CD14-positive monocyte (primary cell): ENCODE results near the gene GLTP. TPM values are rescaled to one million over a fixed set of nuclear protein-coding genes. Genes with fewer than 3 reads are reported as not detected.
A peak's percentile ranks its signal among the peaks of the same experiment; 100 is the strongest.

Experiments used
- DNase-seq, 3 donors: peaks; one replicate each; pipeline ENCODE4 v3.0.0-alpha.2; 2011 to 2022
- H2AFZ ChIP-seq: 2 replicates; pipeline ENCODE4 v1.6.0; 2012; ENCODE audit warnings: mild to moderate bottlenecking, low read depth, low read length, inconsistent platforms; ENCODE audit not compliant: insufficient read depth, poor library complexity, severe bottlenecking
- H3K27ac ChIP-seq, 2 donors: 1 replicate in 1 of 2; 2 replicates in 1 of 2; pipeline ENCODE4 v1.5.1; 2012 to 2013; ENCODE audit warnings: low read length in 2 of 2, control low read depth in 1 of 2, inconsistent platforms in 1 of 2, low read depth in 1 of 2, mild to moderate bottlenecking in 1 of 2
- H3K27me3 ChIP-seq, 2 donors: one replicate each; pipeline versions ENCODE4 v1.6.0 to v1.6.1; 2011 to 2013; ENCODE audit warnings: low read length in 2 of 2; ENCODE audit not compliant: control insufficient read depth in 2 of 2, insufficient read depth in 2 of 2
- H3K36me3 ChIP-seq, 2 donors: replicated peaks in 1 of 2; 1 replicate in 1 of 2; 2 replicates in 1 of 2; pipeline versions ENCODE4 v1.5.1 to v1.6.1; 2012 to 2013; ENCODE audit warnings: low read length in 2 of 2, control low read depth in 1 of 2, inconsistent platforms in 1 of 2, mild to moderate bottlenecking in 1 of 2; ENCODE audit not compliant: insufficient read depth in 2 of 2, control insufficient read depth in 1 of 2
- H3K4me1 ChIP-seq, 2 donors: 1 replicate in 1 of 2; 2 replicates in 1 of 2; pipeline versions ENCODE4 v1.5.1 to v1.6.1; 2012 to 2013; ENCODE audit warnings: low read length in 2 of 2, control low read depth in 1 of 2, inconsistent platforms in 1 of 2, mild to moderate bottlenecking in 1 of 2, moderate library complexity in 1 of 2; ENCODE audit not compliant: insufficient read depth in 2 of 2, control insufficient read depth in 1 of 2
- H3K4me2 ChIP-seq: replicated peaks from 2 replicates; pipeline ENCODE3; 2012; ENCODE audit warnings: low read length, moderate library complexity, mild to moderate bottlenecking; ENCODE audit not compliant: poor library complexity, severe bottlenecking; ENCODE audit errors: extremely low read depth
- H3K4me3 ChIP-seq, 3 experiments: fragments of 200-600 bp in 1 of 3; sonication (generic) in 1 of 3; replicated peaks in 1 of 3; 1 replicate in 2 of 3; 2 replicates in 1 of 3; pipeline ENCODE4 v1.5.1; 2011 to 2013; ENCODE audit warnings: low read length in 3 of 3, mild to moderate bottlenecking in 3 of 3, control low read depth in 2 of 3, low read depth in 2 of 3, inconsistent platforms in 1 of 3, moderate library complexity in 1 of 3
- H3K79me2 ChIP-seq: 2 replicates; pipeline ENCODE4 v1.6.0; 2012; ENCODE audit warnings: mild to moderate bottlenecking, control low read depth, inconsistent platforms, low read length, moderate library complexity; ENCODE audit not compliant: insufficient read depth
- H3K9ac ChIP-seq: 2 replicates; pipeline ENCODE4 v1.6.0; 2017; ENCODE audit warnings: low read length, mild to moderate bottlenecking; ENCODE audit not compliant: insufficient read depth, poor library complexity, severe bottlenecking
- H3K9me3 ChIP-seq, 2 donors: replicated peaks in 1 of 2; 1 replicate in 1 of 2; 2 replicates in 1 of 2; pipeline versions ENCODE4 v1.5.1 to v1.6.1; 2012 to 2013; ENCODE audit warnings: low read length in 2 of 2, control low read depth in 1 of 2; ENCODE audit not compliant: control insufficient read depth in 1 of 2, insufficient read depth in 1 of 2
- H4K20me1 ChIP-seq: 2 replicates; pipeline ENCODE4 v1.6.0; 2012; ENCODE audit warnings: mild to moderate bottlenecking, low read length, control low read depth, moderate library complexity; ENCODE audit not compliant: insufficient read depth
- H3K27ac Mint-ChIP-seq, 7 donors: one replicate each; pipeline ENCODE4 v1.8.0; 2020; ENCODE audit warnings: mild to moderate bottlenecking in 7 of 7, mixed read lengths in 7 of 7, moderate library complexity in 6 of 7, inconsistent platforms in 2 of 7
- H3K27me3 Mint-ChIP-seq, 3 donors: one replicate each; pipeline ENCODE4 v1.8.0; 2021 to 2022; ENCODE audit warnings: low read depth in 3 of 3, mild to moderate bottlenecking in 3 of 3, mixed read lengths in 3 of 3, moderate library complexity in 3 of 3, inconsistent platforms in 1 of 3
- H3K36me3 Mint-ChIP-seq, 2 donors: one replicate each; pipeline ENCODE4 v1.8.0; 2020; ENCODE audit warnings: mixed read lengths in 2 of 2, inconsistent platforms in 1 of 2, mild to moderate bottlenecking in 1 of 2
- H3K4me1 Mint-ChIP-seq: one replicate; pipeline ENCODE4 v1.8.0; 2020; ENCODE audit warnings: mild to moderate bottlenecking, mixed read lengths
- H3K4me3 Mint-ChIP-seq, 2 donors: one replicate each; pipeline ENCODE4 v1.8.0; 2020; ENCODE audit warnings: mild to moderate bottlenecking in 2 of 2, mixed read lengths in 2 of 2, moderate library complexity in 1 of 2
- H3K9me3 Mint-ChIP-seq, 7 donors: one replicate each; pipeline ENCODE4 v1.8.0; 2020 to 2022; ENCODE audit warnings: mixed read lengths in 7 of 7, mild to moderate bottlenecking in 6 of 7, moderate library complexity in 6 of 7, inconsistent platforms in 2 of 7
- WGBS: methylation state at CpG from one replicate; pipeline ENCODE4 v1.1.5; 2013; ENCODE audit warnings: missing lambda C conversion rate; ENCODE audit not compliant: insufficient coverage; 5-methylcytosine and 5-hydroxymethylcytosine counted together
- intact Hi-C, 2 donors: fragments of 100-400 bp; cut with micrococcal nuclease; formaldehyde crosslinking; loops; one replicate each; pipeline versions ENCODE4 v1.15.0 to v1.15.1; 2023
- polyA plus RNA-seq, 3 donors: library from polyadenylated mRNA; depleted of rRNA in 1 of 3; unstranded in 2 of 3; stranded (reverse) in 1 of 3; fragments of 300-500 nt in 2 of 3; fragments of >200 nt in 1 of 3; fragmentation: Illumina TruSeq in 2 of 3; gene quantifications; 1 replicate in 2 of 3; 2 replicates in 1 of 3; pipeline ENCODE4 v1.2.3, GENCODE V29; 2012 to 2021
- TF ChIP-seq, protein P1 (sequence below): fragments of 200-600 bp; IDR thresholded peaks from one replicate; pipeline ENCODE4 v1.8.0; 2022; ENCODE audit warnings: antibody characterized with exemption, mild to moderate bottlenecking

Gene GLTP
- polyA plus RNA-seq, 3 donors, result 46.2 to 65.9 (median 51.7) TPM

DNA sequence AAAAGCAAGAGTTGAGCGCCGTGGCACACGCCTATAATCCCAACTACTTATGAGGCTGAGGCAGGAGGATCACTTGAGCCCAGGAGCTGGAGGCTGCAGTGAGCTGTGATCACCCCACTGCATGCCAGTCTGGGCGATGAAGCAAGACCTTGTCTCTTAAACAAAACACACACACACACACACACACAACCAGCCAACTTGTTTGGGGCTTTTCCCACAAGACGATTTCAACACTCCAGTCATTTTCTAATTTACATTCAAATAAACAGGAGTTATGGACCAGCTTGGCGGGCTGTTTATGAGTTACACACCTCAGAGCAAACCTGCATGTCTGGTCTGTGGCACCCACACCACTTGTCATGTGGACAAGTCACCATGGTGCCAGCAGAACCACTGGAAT, 6.7 kb downstream of the GLTP start:
- Histone ChIP-seq H4K20me1 (peaks cover 96% of the 10 kb centered on the region), H3K4me2 (no peak overlapping the region), H3K79me2 (peaks cover 87% of the 10 kb centered on the region), H3K9me3 (no peaks in the 10 kb centered on the region), H3K27ac (peak overlapping the region in 1 of 2 donors; percentile 40), H2AFZ (no peak overlapping the region), H3K4me1 (peaks cover 61 to 78% of the 10 kb centered on the region in 2 donors), H3K4me3 (no peak overlapping the region), H3K36me3 (peaks cover 11 to 25% of the 10 kb centered on the region in 2 donors), H3K27me3 (no peaks in the 10 kb centered on the region), H3K9ac (no peak overlapping the region)
- H3K27me3 Mint-ChIP-seq, result peaks cover 0 to 2% (median 0%) of the 10 kb centered on the region in 3 donors
- H3K36me3 Mint-ChIP-seq, result peaks cover 30 to 74% of the 10 kb centered on the region in 2 donors
- H3K9me3 Mint-ChIP-seq, result peaks cover 0 to 2% (median 0%) of the 10 kb centered on the region in 7 donors
- TF ChIP-seq, protein P1, sequence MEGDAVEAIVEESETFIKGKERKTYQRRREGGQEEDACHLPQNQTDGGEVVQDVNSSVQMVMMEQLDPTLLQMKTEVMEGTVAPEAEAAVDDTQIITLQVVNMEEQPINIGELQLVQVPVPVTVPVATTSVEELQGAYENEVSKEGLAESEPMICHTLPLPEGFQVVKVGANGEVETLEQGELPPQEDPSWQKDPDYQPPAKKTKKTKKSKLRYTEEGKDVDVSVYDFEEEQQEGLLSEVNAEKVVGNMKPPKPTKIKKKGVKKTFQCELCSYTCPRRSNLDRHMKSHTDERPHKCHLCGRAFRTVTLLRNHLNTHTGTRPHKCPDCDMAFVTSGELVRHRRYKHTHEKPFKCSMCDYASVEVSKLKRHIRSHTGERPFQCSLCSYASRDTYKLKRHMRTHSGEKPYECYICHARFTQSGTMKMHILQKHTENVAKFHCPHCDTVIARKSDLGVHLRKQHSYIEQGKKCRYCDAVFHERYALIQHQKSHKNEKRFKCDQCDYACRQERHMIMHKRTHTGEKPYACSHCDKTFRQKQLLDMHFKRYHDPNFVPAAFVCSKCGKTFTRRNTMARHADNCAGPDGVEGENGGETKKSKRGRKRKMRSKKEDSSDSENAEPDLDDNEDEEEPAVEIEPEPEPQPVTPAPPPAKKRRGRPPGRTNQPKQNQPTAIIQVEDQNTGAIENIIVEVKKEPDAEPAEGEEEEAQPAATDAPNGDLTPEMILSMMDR, result no peak
- peak in 1 of 3 donors; percentile 24 for DNase-seq
- intact Hi-C loops, result loop anchor here in 1 of 2 donors (10.0 kb wide), 1 partner anchor 159 kb away; the partner anchor contains the start of gene FAM222A
- no peak overlapping the region for H3K4me3 Mint-ChIP-seq
- H3K4me1 Mint-ChIP-seq, result peaks cover 73% of the 10 kb centered on the region
- 92% methylated on average over 4 of the region's 6 CpGs for WGBS
- H3K27ac Mint-ChIP-seq, result peak overlapping the region in 4 of 7 donors; percentile 18 to 65 (median 41)

DNA sequence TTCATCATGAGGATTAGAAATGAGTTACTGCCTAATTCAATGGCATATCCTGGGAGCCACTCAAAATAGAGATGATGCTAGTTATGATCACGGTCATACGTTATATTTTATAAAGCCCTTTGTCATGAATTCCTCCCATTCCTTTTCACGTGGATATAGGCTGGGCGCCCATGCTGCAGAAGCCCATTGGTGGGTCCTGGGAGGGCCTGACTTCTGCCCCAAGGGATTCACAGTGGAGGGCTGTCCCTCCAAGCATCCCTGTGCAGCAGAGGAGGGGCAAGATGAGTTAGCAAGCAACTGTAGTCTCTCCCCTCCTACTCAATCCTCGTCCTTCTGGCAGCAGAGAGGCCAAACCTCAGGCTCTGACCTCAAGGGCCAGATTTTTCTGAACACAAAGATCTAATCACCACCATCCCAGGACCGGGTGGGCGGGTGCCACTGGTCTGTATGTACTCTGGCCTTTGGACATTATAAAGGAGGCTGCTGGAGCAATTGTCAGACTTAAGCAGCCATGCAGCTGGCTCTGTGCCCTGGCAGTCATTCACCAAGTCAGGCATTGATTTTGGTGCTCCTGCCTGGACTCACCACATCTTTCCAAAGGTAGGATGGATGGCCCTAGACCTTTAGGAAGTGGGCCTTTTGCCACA, 8.6 kb downstream of the GLTP start:
- no peak for DNase-seq
- peaks cover 0 to 2% (median 0%) of the 10 kb centered on the region in 3 donors for H3K27me3 Mint-ChIP-seq
- peaks cover 60% of the 10 kb centered on the region for H3K4me1 Mint-ChIP-seq
- H3K4me3 Mint-ChIP-seq, result no peak overlapping the region
- Histone ChIP-seq H3K9ac (no peak overlapping the region), H3K4me1 (peaks cover 57 to 69% of the 10 kb centered on the region in 2 donors), H3K27ac (peak overlapping the region; percentile 14 to 69), H3K4me3 (no peak overlapping the region), H3K36me3 (peaks cover 11 to 25% of the 10 kb centered on the region in 2 donors), H4K20me1 (peaks cover 96% of the 10 kb centered on the region), H3K27me3 (no peaks in the 10 kb centered on the region), H2AFZ (no peak overlapping the region), H3K79me2 (peaks cover 85% of the 10 kb centered on the region), H3K9me3 (no peaks in the 10 kb centered on the region), H3K4me2 (no peak overlapping the region)
- peaks cover 0 to 2% (median 0%) of the 10 kb centered on the region in 7 donors for H3K9me3 Mint-ChIP-seq
- H3K36me3 Mint-ChIP-seq, result peaks cover 25 to 62% of the 10 kb centered on the region in 2 donors
- WGBS, result no CpG with 5 or more reads among the region's 7 CpGs
- intact Hi-C loops, result loop anchor here in 1 of 2 donors (10.0 kb wide), 1 partner anchor 157 kb away; the partner anchor contains the start of gene FAM222A
- peak overlapping the region in 5 of 7 donors; percentile 25 to 88 (median 54) for H3K27ac Mint-ChIP-seq
- TF ChIP-seq, protein P1, result no peak
